WTC11 (cell line): ENCODE data around the gene RMND5A. TPM values are rescaled to one million over a fixed set of nuclear protein-coding genes. Genes with fewer than 3 reads are reported as not detected.

Experiments used
- ATAC-seq: fragments of 200-7000 bp; cut with Tn5 transposase; 2 replicates; pipeline ENCODE4 v1.10.0; 2021; ENCODE audit warnings: mild to moderate bottlenecking, moderate library complexity
- CTCF ChIA-PET: fragments of 300-600 bp; sonication (Branson Sonifier 250); formaldehyde crosslinking; loops from one replicate; lab custom pipeline; 2021; ENCODE audit warnings: antibody characterized with exemption; lab: Charles Lee
- POLR2A ChIA-PET: fragments of 350-600 bp; sonication (Branson Sonifier 250); formaldehyde crosslinking; loops from one replicate; lab custom pipeline; 2021; ENCODE audit warnings: antibody characterized with exemption; lab: Charles Lee
- DNase-seq: peaks from one replicate; pipeline ENCODE4 v3.0.0; 2021; ENCODE audit warnings: low spot score
- H3K27ac Mint-ChIP-seq: 2 replicates; pipeline ENCODE4 v1.8.0; 2021; ENCODE audit warnings: mixed read lengths
- H3K27me3 Mint-ChIP-seq: 2 replicates; pipeline ENCODE4 v1.8.0; 2021; ENCODE audit warnings: low read depth, mild to moderate bottlenecking, moderate library complexity, mixed read lengths
- H3K36me3 Mint-ChIP-seq: 2 replicates; pipeline ENCODE4 v1.8.0; 2021; ENCODE audit warnings: mixed read lengths
- H3K4me1 Mint-ChIP-seq: 2 replicates; pipeline ENCODE4 v1.8.0; 2022; ENCODE audit warnings: mixed read lengths
- H3K4me3 Mint-ChIP-seq: 2 replicates; pipeline ENCODE4 v1.8.0; 2021; ENCODE audit warnings: mild to moderate bottlenecking, moderate library complexity, mixed read lengths
- H3K9me3 Mint-ChIP-seq: 2 replicates; pipeline ENCODE4 v1.8.0; 2021; ENCODE audit warnings: mixed read lengths
- ATF1 ChIP-seq: sonication (generic); formaldehyde crosslinking; IDR thresholded peaks from 2 replicates; pipeline ENCODE4 v1.8.1; 2023; ENCODE audit warnings: mild to moderate bottlenecking, moderate library complexity, missing genetic modification reagents
- CDX4 ChIP-seq: fragments of 250-450 bp; sonication (Bioruptor Pico); IDR thresholded peaks from 2 replicates; pipeline ENCODE4 v1.9.0; 2021; ENCODE audit warnings: moderate library complexity, mild to moderate bottlenecking, inconsistent platforms, borderline replicate concordance
- E2F1 ChIP-seq: sonication (generic); formaldehyde crosslinking; IDR thresholded peaks from 2 replicates; pipeline ENCODE4 v1.8.0; 2022; ENCODE audit warnings: mild to moderate bottlenecking, missing genetic modification reagents
- E2F5 ChIP-seq: sonication (generic); formaldehyde crosslinking; IDR thresholded peaks from 2 replicates; pipeline ENCODE4 v1.8.1; 2022; ENCODE audit warnings: mild to moderate bottlenecking, moderate library complexity, missing genetic modification reagents
- ERG ChIP-seq: fragments of 250-450 bp; sonication (Bioruptor Pico); IDR thresholded peaks from 2 replicates; pipeline ENCODE4 v1.8.0; 2021; ENCODE audit warnings: mild to moderate bottlenecking
- FOXK1 ChIP-seq: sonication (generic); formaldehyde crosslinking; IDR thresholded peaks from 2 replicates; pipeline ENCODE4 v1.8.0; 2022; ENCODE audit warnings: mild to moderate bottlenecking, moderate library complexity, missing genetic modification reagents
- GABPB1 ChIP-seq: sonication (generic); formaldehyde crosslinking; IDR thresholded peaks from 2 replicates; pipeline ENCODE4 v1.8.1; 2023; ENCODE audit warnings: mild to moderate bottlenecking, missing genetic modification reagents
- NFATC4 ChIP-seq: fragments of 250-450 bp; sonication (Bioruptor Pico); IDR thresholded peaks from 2 replicates; pipeline ENCODE4 v1.9.0; 2021; ENCODE audit warnings: mild to moderate bottlenecking
- NR2C2 ChIP-seq: sonication (generic); formaldehyde crosslinking; IDR thresholded peaks from 2 replicates; pipeline ENCODE4 v1.8.0; 2022; ENCODE audit warnings: mild to moderate bottlenecking, missing genetic modification reagents
- PREB ChIP-seq: sonication (generic); formaldehyde crosslinking; IDR thresholded peaks from 2 replicates; pipeline ENCODE4 v1.8.1; 2022; ENCODE audit warnings: mild to moderate bottlenecking, missing genetic modification reagents, moderate library complexity, borderline replicate concordance
- TEAD1 ChIP-seq: sonication (generic); formaldehyde crosslinking; IDR thresholded peaks from 2 replicates; pipeline ENCODE4 v1.8.0; 2022; ENCODE audit warnings: mild to moderate bottlenecking, missing genetic modification reagents
- USF1 ChIP-seq: sonication (generic); formaldehyde crosslinking; IDR thresholded peaks from 2 replicates; pipeline ENCODE4 v1.8.0; 2022; ENCODE audit warnings: mild to moderate bottlenecking, missing genetic modification reagents
- USF2 ChIP-seq: sonication (generic); formaldehyde crosslinking; IDR thresholded peaks from 2 replicates; pipeline ENCODE4 v1.8.1; 2023; ENCODE audit warnings: mild to moderate bottlenecking, missing genetic modification reagents, moderate library complexity
- ZBTB21 ChIP-seq: sonication (generic); formaldehyde crosslinking; IDR thresholded peaks from 2 replicates; pipeline ENCODE4 v1.8.1; 2023; ENCODE audit warnings: mild to moderate bottlenecking, missing genetic modification reagents, borderline replicate concordance
- ZBTB43 ChIP-seq: sonication (generic); formaldehyde crosslinking; IDR thresholded peaks from 2 replicates; pipeline ENCODE4 v1.8.1; 2023; ENCODE audit warnings: mild to moderate bottlenecking, missing genetic modification reagents
- ZNF121 ChIP-seq: sonication (generic); formaldehyde crosslinking; IDR thresholded peaks from 2 replicates; pipeline ENCODE4 v1.8.0; 2023; ENCODE audit warnings: missing genetic modification reagents
- ZNF512 ChIP-seq: sonication (generic); formaldehyde crosslinking; IDR thresholded peaks from 2 replicates; pipeline ENCODE4 v1.8.1; 2022; ENCODE audit warnings: missing genetic modification reagents, borderline replicate concordance
- total RNA-seq: library from RNA; stranded (reverse); gene quantifications from 3 replicates; pipeline ENCODE4 v1.2.3, GENCODE V29; 2021

The RMND5A gene
- total RNA-seq, 1 experiment from 2014 or later = 55.4 TPM

- peaks cover 68% of the 10 kb centered on the region for H3K36me3 Mint-ChIP-seq
- POLR2A ChIA-PET = no interaction called here
Measured at GRCh38 chr2:86770816-86771301, 50.8 kb downstream of the RMND5A start.

GRCh38 chr2:86772611-86773010, 52.5 kb downstream of the RMND5A start:
- H3K27me3 Mint-ChIP-seq = no peaks in the 10 kb centered on the region
- no peak overlapping the region; the same call in 1 of the 2 replicates for H3K27ac Mint-ChIP-seq
- no peak for DNase-seq
- no peaks in the 10 kb centered on the region for H3K9me3 Mint-ChIP-seq
- 0 out of 2 replicates have a peak, but pooled peaks cover 5% of the 10 kb centered on the region for H3K4me1 Mint-ChIP-seq
- TF ChIP-seq GABPB1 (CRISPR knock-in tag) (no peak), USF1 (CRISPR knock-in tag) (no peak), ATF1 (CRISPR knock-in tag) (no peak), E2F1 (CRISPR knock-in tag) (no peak), USF2 (no peak), ZBTB43 (CRISPR knock-in tag) (no peak), NFATC4 (CRISPR knock-in tag) (no peak), CDX4 (CRISPR knock-in tag) (no peak), E2F5 (CRISPR knock-in tag) (no peak), PREB (no peak), ZNF121 (CRISPR knock-in tag) (no peak)
- H3K4me3 Mint-ChIP-seq = no peak overlapping the region
- ATAC-seq = no peak
- CTCF ChIA-PET = interaction anchor here (0.7 to 0.8 kb wide), 2 partner anchors 8 to 35 kb away, joined by 3 read pairs; no protein-coding TSS in a partner anchor
- peaks cover 60% of the 10 kb centered on the region for H3K36me3 Mint-ChIP-seq
- POLR2A ChIA-PET = no interaction called here

More at GRCh38 chr2:86770816-86771301, 50.8 kb downstream of the RMND5A start:
- Mint-ChIP-seq H3K27ac (no peak overlapping the region), H3K4me3 (no peak overlapping the region), H3K9me3 (no peaks in the 10 kb centered on the region), H3K4me1 (0 out of 2 replicates have a peak, but pooled peaks cover 5% of the 10 kb centered on the region), H3K27me3 (no peaks in the 10 kb centered on the region)
- TF ChIP-seq ZNF512 = no peak
- TF ChIP-seq ERG (CRISPR knock-in tag) = no peak
- TF ChIP-seq NR2C2 (CRISPR knock-in tag) = no peak
- TF ChIP-seq E2F5 (CRISPR knock-in tag) = no peak
- TF ChIP-seq FOXK1 = no peak
- no peak for TF ChIP-seq ZBTB21 (CRISPR knock-in tag)
- no peak for TF ChIP-seq TEAD1 (CRISPR knock-in tag)
- no peak for ATAC-seq
- CTCF ChIA-PET = no interaction called here
- no peak for DNase-seq
